GM12874 (cell line): ENCODE results near the gene CIC.
A peak's percentile ranks its signal among the peaks of the same experiment; 100 is the strongest.

Source experiments
- TF ChIP-seq, protein P1 (sequence below): IDR thresholded peaks from 2 replicates; pipeline ENCODE4 v1.5.1; 2011; ENCODE audit warnings: low read depth, mild to moderate bottlenecking, control low read depth, low read length, moderate library complexity; ENCODE audit not compliant: insufficient read depth

Gene CIC

GRCh38 chr19:42279902-42280814 lies 11.1 kb downstream of the CIC start:
- TF ChIP-seq, protein P1, sequence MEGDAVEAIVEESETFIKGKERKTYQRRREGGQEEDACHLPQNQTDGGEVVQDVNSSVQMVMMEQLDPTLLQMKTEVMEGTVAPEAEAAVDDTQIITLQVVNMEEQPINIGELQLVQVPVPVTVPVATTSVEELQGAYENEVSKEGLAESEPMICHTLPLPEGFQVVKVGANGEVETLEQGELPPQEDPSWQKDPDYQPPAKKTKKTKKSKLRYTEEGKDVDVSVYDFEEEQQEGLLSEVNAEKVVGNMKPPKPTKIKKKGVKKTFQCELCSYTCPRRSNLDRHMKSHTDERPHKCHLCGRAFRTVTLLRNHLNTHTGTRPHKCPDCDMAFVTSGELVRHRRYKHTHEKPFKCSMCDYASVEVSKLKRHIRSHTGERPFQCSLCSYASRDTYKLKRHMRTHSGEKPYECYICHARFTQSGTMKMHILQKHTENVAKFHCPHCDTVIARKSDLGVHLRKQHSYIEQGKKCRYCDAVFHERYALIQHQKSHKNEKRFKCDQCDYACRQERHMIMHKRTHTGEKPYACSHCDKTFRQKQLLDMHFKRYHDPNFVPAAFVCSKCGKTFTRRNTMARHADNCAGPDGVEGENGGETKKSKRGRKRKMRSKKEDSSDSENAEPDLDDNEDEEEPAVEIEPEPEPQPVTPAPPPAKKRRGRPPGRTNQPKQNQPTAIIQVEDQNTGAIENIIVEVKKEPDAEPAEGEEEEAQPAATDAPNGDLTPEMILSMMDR = peak; percentile 99

GRCh38 chr19:42280815-42281145 lies 11.7 kb downstream of the CIC start:
- TF ChIP-seq, protein P1 = no peak

DNA sequence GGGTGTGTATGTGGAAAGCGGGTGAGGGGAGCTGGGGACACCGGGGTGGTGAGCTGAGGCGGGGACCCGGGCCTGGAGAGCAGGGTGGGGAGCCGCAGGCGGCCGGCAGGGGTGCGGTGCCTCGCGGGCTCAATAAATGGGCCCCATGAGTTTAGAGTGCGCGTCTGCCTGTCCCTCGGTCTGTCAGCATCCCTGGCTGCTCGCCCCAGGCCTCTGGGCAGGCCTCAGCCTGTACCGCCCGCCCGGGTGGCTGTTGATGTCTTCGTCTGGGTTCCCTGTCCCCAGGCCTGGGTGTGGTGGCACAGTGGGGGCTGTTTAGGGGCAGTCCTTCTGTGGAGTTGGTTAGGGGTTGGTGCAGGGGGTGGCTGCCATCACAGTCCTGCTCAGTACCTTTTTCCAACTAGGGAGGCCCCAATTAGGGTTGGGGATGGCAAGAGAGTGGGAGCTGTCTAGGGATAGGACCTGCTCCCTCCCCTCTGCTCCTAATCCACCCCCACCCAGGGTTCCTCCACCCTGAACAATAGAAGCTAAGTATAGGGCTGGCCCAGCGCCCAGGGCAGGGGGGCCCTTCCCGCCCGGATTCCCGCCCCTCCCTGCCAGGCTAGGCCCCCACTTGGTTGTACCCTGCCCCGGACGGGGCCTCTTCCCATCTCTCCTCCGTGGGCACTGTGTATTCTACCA lies 12.2 kb downstream of the CIC start:
- TF ChIP-seq, protein P1 = peak; percentile 34; the same call in 1 of the 2 replicates

- TF ChIP-seq, protein P1 = no peak
These were observed 13.0 kb downstream of the CIC start for GRCh38 chr19:42281827-42282762.

- TF ChIP-seq, protein P1 = no peak
These were observed 13.8 kb downstream of the CIC start for GRCh38 chr19:42282819-42283187.

DNA sequence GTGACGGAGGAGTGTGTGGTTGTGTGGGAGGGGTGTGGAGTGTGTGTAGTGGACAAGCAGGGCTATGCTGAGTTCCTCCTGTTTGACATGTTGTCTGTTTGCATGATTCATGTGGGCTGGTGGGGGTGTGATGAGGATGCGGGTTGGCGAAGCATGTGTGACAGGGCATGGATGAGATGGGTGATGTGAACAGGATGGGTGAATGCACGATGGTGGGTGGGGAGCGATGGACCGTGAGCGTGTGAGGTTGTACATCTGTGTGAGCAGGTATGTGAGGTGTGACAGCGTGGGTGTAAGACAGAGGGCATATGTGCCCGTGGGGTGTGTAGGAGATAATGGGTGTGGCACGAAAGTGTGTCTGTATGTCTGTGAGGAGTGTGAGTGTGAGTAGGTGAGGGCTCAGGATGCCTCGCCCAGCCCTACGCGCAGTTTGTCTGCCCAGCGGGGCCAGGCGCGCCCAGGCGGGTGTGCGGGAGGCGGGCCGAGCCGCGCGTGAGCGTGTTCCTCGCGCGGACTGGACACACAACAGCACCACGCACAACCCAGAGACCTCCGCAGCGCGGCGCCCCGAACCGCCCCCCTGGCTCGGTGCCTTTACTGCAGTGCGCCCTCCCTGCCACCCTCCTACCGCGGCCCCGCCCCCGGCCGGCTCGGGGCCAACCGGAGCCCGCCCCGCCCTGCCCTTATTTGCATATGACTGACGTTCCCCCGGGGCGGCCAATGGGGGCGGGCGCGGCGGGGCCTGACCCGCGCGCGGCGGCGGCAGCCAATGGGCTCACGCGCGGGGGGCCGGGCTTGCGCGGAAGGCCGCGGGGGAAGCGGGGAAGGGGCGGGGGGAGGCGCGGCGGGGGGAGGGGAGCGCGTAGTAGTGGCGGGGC lies 14.4 kb downstream of the CIC start:
- TF ChIP-seq, protein P1 = no peak
